ENCODE data around the gene DCLK1.

The DCLK1 gene

GRCh38 chr13:35722458-35723052 lies 408.6 kb downstream of the DCLK1 start:
- H3K4me3 ChIP-seq (ENCODE audit: low read length) = no peak overlapping the region
- DNase-seq (ENCODE audit: low read depth, low spot score) = no peak

DNA sequence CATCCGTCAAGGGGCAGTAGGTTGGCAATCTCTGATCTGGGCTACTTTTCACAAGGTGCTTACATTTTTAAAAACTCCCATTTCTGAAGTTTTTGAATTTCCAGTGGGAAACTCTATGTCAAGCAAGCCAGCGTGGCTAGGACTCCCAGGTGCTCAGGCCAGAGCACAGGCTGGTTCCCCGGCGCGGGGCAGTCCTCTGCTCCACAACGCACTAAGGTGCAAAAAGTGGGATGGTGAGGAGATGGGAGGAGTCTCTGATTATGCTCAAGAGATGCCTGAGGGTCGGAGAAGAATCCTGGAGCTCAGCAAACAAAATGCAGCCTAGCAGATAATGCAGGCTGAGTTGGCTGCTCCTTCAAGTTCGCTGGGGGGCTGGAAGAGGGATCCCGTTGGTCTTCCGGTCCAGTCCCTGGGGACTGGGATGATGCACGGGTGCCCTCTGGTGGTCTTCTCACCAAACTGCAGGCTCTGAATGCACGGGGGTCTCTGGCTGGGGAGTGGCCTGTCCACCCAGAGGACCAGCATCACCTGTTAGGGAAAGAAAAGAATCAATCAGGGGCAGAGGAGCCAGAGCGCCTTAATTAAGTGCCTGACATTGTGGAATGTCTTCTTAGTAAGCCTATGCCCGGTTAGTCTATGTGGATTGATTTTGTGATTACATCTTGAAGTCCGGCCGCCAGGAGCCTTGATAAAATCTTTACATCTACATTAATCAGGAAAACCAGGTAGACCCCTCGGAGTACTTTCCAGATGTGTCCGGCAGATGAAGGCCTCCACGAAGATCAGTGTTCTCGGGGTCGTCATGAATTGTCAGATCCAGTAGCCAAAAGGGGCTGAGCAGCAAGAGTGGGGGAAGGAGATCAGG lies 410.3 kb downstream of the DCLK1 start:
- no peak overlapping the region for H3K4me3 ChIP-seq (ENCODE audit: low read length)

DNA sequence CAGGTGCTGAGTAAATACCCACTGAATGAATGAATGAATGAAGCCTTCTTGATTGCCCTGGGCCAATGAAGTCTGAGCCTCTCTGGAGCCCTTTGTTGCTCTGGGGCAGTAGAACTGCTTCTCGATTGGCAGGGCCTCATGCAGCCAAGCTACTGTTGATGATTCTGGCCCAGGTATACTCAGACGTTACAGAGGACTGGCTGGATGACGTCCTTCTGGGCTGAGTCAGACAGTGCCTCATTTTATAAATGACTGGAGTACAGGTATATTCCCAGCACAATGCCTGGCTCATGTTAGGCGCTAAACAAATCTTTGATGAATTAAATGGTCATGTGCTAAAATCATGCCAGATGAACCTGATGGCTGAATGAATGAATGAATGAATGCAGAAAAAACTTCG lies 410.9 kb downstream of the DCLK1 start:
- DNase-seq (ENCODE audit: low read depth, low spot score) = no peak

More for the DNA sequence above, 410.3 kb downstream of the DCLK1 start:
- peak; percentile 14 for DNase-seq (ENCODE audit: low read depth, low spot score)

More for the DNA sequence above, 410.9 kb downstream of the DCLK1 start:
- no peak overlapping the region for H3K4me3 ChIP-seq (ENCODE audit: low read length)

All from Jurkat, Clone E6-1 (cell line).